ENCODE results near the gene ANKRD60.

The ANKRD60 gene

GRCh38 chr20:58245181-58245891, 16.9 kb upstream of the ANKRD60 start:
- Histone ChIP-seq H3K4me3 (ENCODE audit: low read depth in 1 of 5, low read length in 5 of 5) (no peak overlapping the region), H3K9me3 (ENCODE audit: control insufficient read depth in 5 of 5, low read length in 5 of 5) (no peaks in the 10 kb centered on the region), H3K36me3 (ENCODE audit: control insufficient read depth in 5 of 5, insufficient read depth in 5 of 5, low read length in 5 of 5) (peaks cover 16 to 81% (median 58%) of the 10 kb centered on the region in 5 donors), H3K27me3 (ENCODE audit: control insufficient read depth in 5 of 5, insufficient read depth in 4 of 5, low read length in 5 of 5) (no peaks in the 10 kb centered on the region), H3K27ac (ENCODE audit: low read depth, low read length) (no peak overlapping the region), H3K9ac (ENCODE audit: low read length in 5 of 5) (no peak overlapping the region), H3K4me1 (ENCODE audit: control insufficient read depth in 5 of 5, insufficient read depth in 5 of 5, low read length in 5 of 5) (no peaks in the 10 kb centered on the region)

GRCh38 chr20:58244517-58245030, 16.1 kb upstream of the ANKRD60 start:
- Histone ChIP-seq H3K27ac (ENCODE audit: low read depth, low read length) (no peak overlapping the region), H3K36me3 (ENCODE audit: control insufficient read depth in 5 of 5, insufficient read depth in 5 of 5, low read length in 5 of 5) (peaks cover 19 to 77% (median 56%) of the 10 kb centered on the region in 5 donors), H3K27me3 (ENCODE audit: control insufficient read depth in 5 of 5, insufficient read depth in 4 of 5, low read length in 5 of 5) (no peaks in the 10 kb centered on the region), H3K4me1 (ENCODE audit: control insufficient read depth in 5 of 5, insufficient read depth in 5 of 5, low read length in 5 of 5) (no peaks in the 10 kb centered on the region), H3K9me3 (ENCODE audit: control insufficient read depth in 5 of 5, low read length in 5 of 5) (no peaks in the 10 kb centered on the region), H3K4me3 (ENCODE audit: low read depth in 1 of 5, low read length in 5 of 5) (no peak overlapping the region), H3K9ac (ENCODE audit: low read length in 5 of 5) (no peak overlapping the region)

GRCh38 chr20:58243653-58244410, 15.4 kb upstream of the ANKRD60 start:
- no peaks in the 10 kb centered on the region for H3K9me3 ChIP-seq (ENCODE audit: control insufficient read depth in 5 of 5, low read length in 5 of 5)
- no peak overlapping the region for H3K4me3 ChIP-seq (ENCODE audit: low read depth in 1 of 5, low read length in 5 of 5)
- H3K4me1 ChIP-seq (ENCODE audit: control insufficient read depth in 5 of 5, insufficient read depth in 5 of 5, low read length in 5 of 5), result no peaks in the 10 kb centered on the region
- H3K9ac ChIP-seq (ENCODE audit: low read length in 5 of 5), result no peak overlapping the region
- H3K36me3 ChIP-seq (ENCODE audit: control insufficient read depth in 5 of 5, insufficient read depth in 5 of 5, low read length in 5 of 5), result peaks cover 16 to 78% (median 61%) of the 10 kb centered on the region in 5 donors
- no peak overlapping the region for H3K27ac ChIP-seq (ENCODE audit: low read depth, low read length)
- no peaks in the 10 kb centered on the region for H3K27me3 ChIP-seq (ENCODE audit: control insufficient read depth in 5 of 5, insufficient read depth in 4 of 5, low read length in 5 of 5)

GRCh38 chr20:58242824-58243223, 14.4 kb upstream of the ANKRD60 start:
- Histone ChIP-seq H3K27me3 (ENCODE audit: control insufficient read depth in 5 of 5, insufficient read depth in 4 of 5, low read length in 5 of 5) (no peaks in the 10 kb centered on the region), H3K9ac (ENCODE audit: low read length in 5 of 5) (peak overlapping the region in 1 of 5 donors; percentile 23), H3K36me3 (ENCODE audit: control insufficient read depth in 5 of 5, insufficient read depth in 5 of 5, low read length in 5 of 5) (peaks cover 14 to 70% (median 59%) of the 10 kb centered on the region in 5 donors), H3K27ac (ENCODE audit: low read depth, low read length) (no peak overlapping the region), H3K9me3 (ENCODE audit: control insufficient read depth in 5 of 5, low read length in 5 of 5) (no peaks in the 10 kb centered on the region), H3K4me1 (ENCODE audit: control insufficient read depth in 5 of 5, insufficient read depth in 5 of 5, low read length in 5 of 5) (peaks cover 0 to 7% (median 0%) of the 10 kb centered on the region in 5 donors), H3K4me3 (ENCODE audit: low read depth in 1 of 5, low read length in 5 of 5) (no peak overlapping the region)

GRCh38 chr20:58241766-58242465, 13.5 kb upstream of the ANKRD60 start:
- Histone ChIP-seq H3K27ac (ENCODE audit: low read depth, low read length) (no peak overlapping the region), H3K4me3 (ENCODE audit: low read depth in 1 of 5, low read length in 5 of 5) (no peak overlapping the region), H3K36me3 (ENCODE audit: control insufficient read depth in 5 of 5, insufficient read depth in 5 of 5, low read length in 5 of 5) (peaks cover 14 to 61% (median 50%) of the 10 kb centered on the region in 5 donors), H3K9me3 (ENCODE audit: control insufficient read depth in 5 of 5, low read length in 5 of 5) (no peaks in the 10 kb centered on the region), H3K9ac (ENCODE audit: low read length in 5 of 5) (no peak overlapping the region), H3K27me3 (ENCODE audit: control insufficient read depth in 5 of 5, insufficient read depth in 4 of 5, low read length in 5 of 5) (no peaks in the 10 kb centered on the region), H3K4me1 (ENCODE audit: control insufficient read depth in 5 of 5, insufficient read depth in 5 of 5, low read length in 5 of 5) (peaks cover 0 to 15% (median 7%) of the 10 kb centered on the region in 5 donors)

GRCh38 chr20:58240471-58240870, 12.0 kb upstream of the ANKRD60 start:
- H3K4me1 ChIP-seq (ENCODE audit: control insufficient read depth in 5 of 5, insufficient read depth in 5 of 5, low read length in 5 of 5), result peaks cover 0 to 20% (median 11%) of the 10 kb centered on the region in 5 donors
- H3K9ac ChIP-seq (ENCODE audit: low read length in 5 of 5), result no peak overlapping the region
- H3K27ac ChIP-seq (ENCODE audit: low read depth, low read length), result no peak overlapping the region
- H3K9me3 ChIP-seq (ENCODE audit: control insufficient read depth in 5 of 5, low read length in 5 of 5), result no peaks in the 10 kb centered on the region
- H3K27me3 ChIP-seq (ENCODE audit: control insufficient read depth in 5 of 5, insufficient read depth in 4 of 5, low read length in 5 of 5), result no peaks in the 10 kb centered on the region
- peaks cover 14 to 47% (median 35%) of the 10 kb centered on the region in 5 donors for H3K36me3 ChIP-seq (ENCODE audit: control insufficient read depth in 5 of 5, insufficient read depth in 5 of 5, low read length in 5 of 5)
- no peak overlapping the region for H3K4me3 ChIP-seq (ENCODE audit: low read depth in 1 of 5, low read length in 5 of 5)

GRCh38 chr20:58239216-58239615, 10.8 kb upstream of the ANKRD60 start:
- peaks cover 7 to 44% (median 35%) of the 10 kb centered on the region in 5 donors for H3K36me3 ChIP-seq (ENCODE audit: control insufficient read depth in 5 of 5, insufficient read depth in 5 of 5, low read length in 5 of 5)
- H3K4me3 ChIP-seq (ENCODE audit: low read depth in 1 of 5, low read length in 5 of 5), result no peak overlapping the region
- H3K27ac ChIP-seq (ENCODE audit: low read depth, low read length), result no peak overlapping the region
- no peaks in the 10 kb centered on the region for H3K9me3 ChIP-seq (ENCODE audit: control insufficient read depth in 5 of 5, low read length in 5 of 5)
- no peak overlapping the region for H3K9ac ChIP-seq (ENCODE audit: low read length in 5 of 5)
- no peaks in the 10 kb centered on the region for H3K27me3 ChIP-seq (ENCODE audit: control insufficient read depth in 5 of 5, insufficient read depth in 4 of 5, low read length in 5 of 5)
- peaks cover 0 to 20% (median 11%) of the 10 kb centered on the region in 5 donors for H3K4me1 ChIP-seq (ENCODE audit: control insufficient read depth in 5 of 5, insufficient read depth in 5 of 5, low read length in 5 of 5)

GRCh38 chr20:58238490-58238889, 10.0 kb upstream of the ANKRD60 start:
- peaks cover 7 to 37% (median 31%) of the 10 kb centered on the region in 5 donors for H3K36me3 ChIP-seq (ENCODE audit: control insufficient read depth in 5 of 5, insufficient read depth in 5 of 5, low read length in 5 of 5)
- peaks cover 0 to 20% (median 11%) of the 10 kb centered on the region in 5 donors for H3K4me1 ChIP-seq (ENCODE audit: control insufficient read depth in 5 of 5, insufficient read depth in 5 of 5, low read length in 5 of 5)
- no peaks in the 10 kb centered on the region for H3K27me3 ChIP-seq (ENCODE audit: control insufficient read depth in 5 of 5, insufficient read depth in 4 of 5, low read length in 5 of 5)
- H3K4me3 ChIP-seq (ENCODE audit: low read depth in 1 of 5, low read length in 5 of 5), result no peak overlapping the region
- no peaks in the 10 kb centered on the region for H3K9me3 ChIP-seq (ENCODE audit: control insufficient read depth in 5 of 5, low read length in 5 of 5)
- peak overlapping the region; percentile 3 for H3K27ac ChIP-seq (ENCODE audit: low read depth, low read length)
- no peak overlapping the region for H3K9ac ChIP-seq (ENCODE audit: low read length in 5 of 5)

- no peaks in the 10 kb centered on the region for H3K27me3 ChIP-seq (ENCODE audit: control insufficient read depth in 5 of 5, insufficient read depth in 4 of 5, low read length in 5 of 5)
- peaks cover 0 to 20% (median 11%) of the 10 kb centered on the region in 5 donors for H3K4me1 ChIP-seq (ENCODE audit: control insufficient read depth in 5 of 5, insufficient read depth in 5 of 5, low read length in 5 of 5)
- peaks cover 5 to 29% (median 24%) of the 10 kb centered on the region in 5 donors for H3K36me3 ChIP-seq (ENCODE audit: control insufficient read depth in 5 of 5, insufficient read depth in 5 of 5, low read length in 5 of 5)
- no peaks in the 10 kb centered on the region for H3K9me3 ChIP-seq (ENCODE audit: control insufficient read depth in 5 of 5, low read length in 5 of 5)
- H3K27ac ChIP-seq (ENCODE audit: low read depth, low read length), result peak overlapping the region; percentile 75
- H3K9ac ChIP-seq (ENCODE audit: low read length in 5 of 5), result peak overlapping the region in 1 of 5 donors; percentile 47
- H3K4me3 ChIP-seq (ENCODE audit: low read depth in 1 of 5, low read length in 5 of 5), result peak overlapping the region in 1 of 5 donors; percentile 62
These were observed 9.1 kb upstream of the ANKRD60 start for GRCh38 chr20:58237318-58238132.

Measured in subcutaneous abdominal adipose tissue (tissue), 5 donors.